Esophagus muscularis mucosa (tissue), 4 donors: ENCODE results near the gene USP49.
A peak's percentile ranks its signal among the peaks of the same experiment; 100 is the strongest.

Experiments used
- EP300 ChIP-seq: sonication (generic); formaldehyde crosslinking; IDR thresholded peaks from one replicate; pipeline ENCODE4 v1.6.1; 2017; ENCODE audit warnings: antibody characterized with exemption
- POLR2A ChIP-seq: fragments of 450-650 bp; IDR thresholded peaks from one replicate; pipeline ENCODE4 v1.6.1; 2017; ENCODE audit warnings: antibody characterized with exemption, moderate library complexity, mild to moderate bottlenecking, low read depth
- POLR2AphosphoS5 ChIP-seq, 2 donors: sonication (generic); formaldehyde crosslinking; IDR thresholded peaks; one replicate each; pipeline ENCODE4 v1.6.1; 2017; ENCODE audit warnings: antibody characterized with exemption in 2 of 2
- TF ChIP-seq, protein P1 (sequence below), 3 experiments: fragments of 200-600 bp in 2 of 3; fragments of 450-650 bp in 1 of 3; sonication (generic) in 2 of 3; IDR thresholded peaks; one replicate each; pipeline ENCODE4 v1.5.1; 2017 to 2019; ENCODE audit warnings: antibody characterized with exemption in 3 of 3, mild to moderate bottlenecking in 2 of 3, moderate library complexity in 1 of 3

GRCh38 chr6:41920921-41921711, 25.9 kb upstream of the USP49 start, which contains the start of the genes BYSL and MED20:
- TF ChIP-seq, protein P1, sequence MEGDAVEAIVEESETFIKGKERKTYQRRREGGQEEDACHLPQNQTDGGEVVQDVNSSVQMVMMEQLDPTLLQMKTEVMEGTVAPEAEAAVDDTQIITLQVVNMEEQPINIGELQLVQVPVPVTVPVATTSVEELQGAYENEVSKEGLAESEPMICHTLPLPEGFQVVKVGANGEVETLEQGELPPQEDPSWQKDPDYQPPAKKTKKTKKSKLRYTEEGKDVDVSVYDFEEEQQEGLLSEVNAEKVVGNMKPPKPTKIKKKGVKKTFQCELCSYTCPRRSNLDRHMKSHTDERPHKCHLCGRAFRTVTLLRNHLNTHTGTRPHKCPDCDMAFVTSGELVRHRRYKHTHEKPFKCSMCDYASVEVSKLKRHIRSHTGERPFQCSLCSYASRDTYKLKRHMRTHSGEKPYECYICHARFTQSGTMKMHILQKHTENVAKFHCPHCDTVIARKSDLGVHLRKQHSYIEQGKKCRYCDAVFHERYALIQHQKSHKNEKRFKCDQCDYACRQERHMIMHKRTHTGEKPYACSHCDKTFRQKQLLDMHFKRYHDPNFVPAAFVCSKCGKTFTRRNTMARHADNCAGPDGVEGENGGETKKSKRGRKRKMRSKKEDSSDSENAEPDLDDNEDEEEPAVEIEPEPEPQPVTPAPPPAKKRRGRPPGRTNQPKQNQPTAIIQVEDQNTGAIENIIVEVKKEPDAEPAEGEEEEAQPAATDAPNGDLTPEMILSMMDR (IDR thresholded peaks at IDR 0.05): peak; percentile 98 to 99 (median 99)
- TF ChIP-seq POLR2A: peak; percentile 76
- TF ChIP-seq POLR2AphosphoS5 (IDR thresholded peaks at IDR 0.05): peak; percentile 91 to 97
- no peak for TF ChIP-seq EP300
